Fibroblast of skin of abdomen (primary cell): ENCODE data around the gene MYBL2.

ENCODE experiments used
- DNase-seq: peaks from one replicate; pipeline ENCODE4 v3.0.0-alpha.2; 2013

Gene MYBL2

GRCh38 chr20:43682446-43682845, 15.5 kb downstream of the MYBL2 start:
- DNase-seq: no peak

GRCh38 chr20:43686820-43687219, 19.9 kb downstream of the MYBL2 start:
- DNase-seq: no peak

- DNase-seq: no peak
These were observed 22.3 kb downstream of the MYBL2 start for GRCh38 chr20:43689165-43689564.

GRCh38 chr20:43690943-43691598, 24.2 kb downstream of the MYBL2 start:
- DNase-seq: no peak

- peak; percentile 14 for DNase-seq
These were observed 25.1 kb downstream of the MYBL2 start for GRCh38 chr20:43691928-43692524.

GRCh38 chr20:43694763-43695162, 27.8 kb downstream of the MYBL2 start:
- DNase-seq: no peak

GRCh38 chr20:43695571-43695970, 28.7 kb downstream of the MYBL2 start:
- no peak for DNase-seq

GRCh38 chr20:43699941-43700565, 33.1 kb downstream of the MYBL2 start:
- DNase-seq: no peak

GRCh38 chr20:43700627-43701026, 33.7 kb downstream of the MYBL2 start:
- DNase-seq: no peak

GRCh38 chr20:43702502-43702901, 35.6 kb downstream of the MYBL2 start:
- DNase-seq: no peak

- DNase-seq: no peak
These were observed 43.6 kb downstream of the MYBL2 start for GRCh38 chr20:43710370-43711044.

- DNase-seq: no peak
These were observed 44.3 kb downstream of the MYBL2 start for GRCh38 chr20:43711098-43711654.

GRCh38 chr20:43715044-43715443, 48.1 kb downstream of the MYBL2 start:
- no peak for DNase-seq

- no peak for DNase-seq
These were observed 48.6 kb downstream of the MYBL2 start for GRCh38 chr20:43715511-43715910.

- DNase-seq: no peak
These were observed 49.2 kb downstream of the MYBL2 start for GRCh38 chr20:43716123-43716522.

- no peak for DNase-seq
These were observed 50.1 kb downstream of the MYBL2 start for GRCh38 chr20:43716757-43717615.

GRCh38 chr20:43717616-43717995, 50.7 kb downstream of the MYBL2 start:
- no peak for DNase-seq

GRCh38 chr20:43720007-43720406, 53.1 kb downstream of the MYBL2 start:
- no peak for DNase-seq

- DNase-seq: no peak
These were observed 54.1 kb downstream of the MYBL2 start for GRCh38 chr20:43721097-43721428.

- no peak for DNase-seq
These were observed 54.7 kb downstream of the MYBL2 start for GRCh38 chr20:43721429-43722152.

- no peak for DNase-seq
These were observed 55.2 kb downstream of the MYBL2 start for GRCh38 chr20:43722153-43722505.

GRCh38 chr20:43723186-43723585, 56.3 kb downstream of the MYBL2 start:
- peak; percentile 31 for DNase-seq
